SK-N-SH (cell line): ENCODE results near the gene XCR1.

Experiments
- GABPA ChIP-seq: IDR thresholded peaks from 2 replicates; pipeline ENCODE4 v1.4.0; 2012; ENCODE audit warnings: low read depth, mild to moderate bottlenecking
- GATA2 ChIP-seq: sonication (generic); formaldehyde crosslinking; IDR thresholded peaks from 2 replicates; pipeline ENCODE4 v1.5.0; 2020; ENCODE audit warnings: mild to moderate bottlenecking, missing genetic modification reagents
- JUND ChIP-seq: IDR thresholded peaks from 2 replicates; pipeline ENCODE4 v1.4.0; 2012
- NRF1 ChIP-seq: IDR thresholded peaks from 2 replicates; pipeline ENCODE4 v1.6.1; 2012; ENCODE audit warnings: low read depth, mild to moderate bottlenecking, low read length
- POLR2AphosphoS5 ChIP-seq: IDR thresholded peaks from 2 replicates; pipeline ENCODE4 v1.6.1; 2012; ENCODE audit warnings: low read depth, low read length
- RFX5 ChIP-seq: IDR thresholded peaks from 2 replicates; pipeline ENCODE4 v1.6.1; 2012; ENCODE audit warnings: mild to moderate bottlenecking, improper control_type of control experiment, low read length
- TEAD4 ChIP-seq: IDR thresholded peaks from 2 replicates; pipeline ENCODE4 v1.4.0; 2012; ENCODE audit warnings: mild to moderate bottlenecking, borderline replicate concordance; ENCODE audit not compliant: insufficient read depth
- YY1 ChIP-seq: IDR thresholded peaks from 2 replicates; pipeline ENCODE4 v1.4.0; 2012; ENCODE audit warnings: low read depth, mild to moderate bottlenecking
- TF ChIP-seq, protein P1 (sequence below): fragments of 200-600 bp; sonication (generic); IDR thresholded peaks from 2 replicates; pipeline ENCODE4 v1.6.1; 2017; ENCODE audit warnings: antibody characterized with exemption, mild to moderate bottlenecking, moderate library complexity
- TF ChIP-seq, protein P2 (sequence below): fragments of 150-350 bp; IDR thresholded peaks from 2 replicates; pipeline ENCODE4 v1.6.1; 2017; ENCODE audit warnings: antibody characterized with exemption, low read length, low read depth, borderline replicate concordance
- TF ChIP-seq, protein P3 (sequence below): IDR thresholded peaks from 2 replicates; pipeline ENCODE4 v1.6.1; 2012; ENCODE audit warnings: mild to moderate bottlenecking, low read depth, low read length, moderate library complexity

DNA sequence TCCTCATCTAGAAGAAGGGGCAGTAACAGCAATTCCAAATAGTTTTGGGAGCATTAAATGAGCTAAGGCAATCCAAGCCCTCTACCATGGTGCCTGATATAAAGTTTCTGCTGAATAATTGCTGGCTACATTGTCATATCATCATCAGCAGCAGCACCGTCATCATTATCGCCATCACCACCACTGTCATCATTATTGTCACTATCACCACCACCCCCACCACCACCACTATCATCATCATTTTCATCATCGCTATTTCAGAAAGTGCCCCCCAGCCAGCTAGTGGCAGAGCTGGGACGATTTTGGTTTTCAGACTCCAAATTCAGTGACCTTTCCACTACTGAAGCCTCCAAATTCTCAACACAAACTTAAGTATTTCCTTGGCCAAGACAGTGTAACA, 15.0 kb downstream of the XCR1 start:
- no peak for TF ChIP-seq YY1
- TF ChIP-seq, protein P1, sequence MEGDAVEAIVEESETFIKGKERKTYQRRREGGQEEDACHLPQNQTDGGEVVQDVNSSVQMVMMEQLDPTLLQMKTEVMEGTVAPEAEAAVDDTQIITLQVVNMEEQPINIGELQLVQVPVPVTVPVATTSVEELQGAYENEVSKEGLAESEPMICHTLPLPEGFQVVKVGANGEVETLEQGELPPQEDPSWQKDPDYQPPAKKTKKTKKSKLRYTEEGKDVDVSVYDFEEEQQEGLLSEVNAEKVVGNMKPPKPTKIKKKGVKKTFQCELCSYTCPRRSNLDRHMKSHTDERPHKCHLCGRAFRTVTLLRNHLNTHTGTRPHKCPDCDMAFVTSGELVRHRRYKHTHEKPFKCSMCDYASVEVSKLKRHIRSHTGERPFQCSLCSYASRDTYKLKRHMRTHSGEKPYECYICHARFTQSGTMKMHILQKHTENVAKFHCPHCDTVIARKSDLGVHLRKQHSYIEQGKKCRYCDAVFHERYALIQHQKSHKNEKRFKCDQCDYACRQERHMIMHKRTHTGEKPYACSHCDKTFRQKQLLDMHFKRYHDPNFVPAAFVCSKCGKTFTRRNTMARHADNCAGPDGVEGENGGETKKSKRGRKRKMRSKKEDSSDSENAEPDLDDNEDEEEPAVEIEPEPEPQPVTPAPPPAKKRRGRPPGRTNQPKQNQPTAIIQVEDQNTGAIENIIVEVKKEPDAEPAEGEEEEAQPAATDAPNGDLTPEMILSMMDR, result no peak
- no peak for TF ChIP-seq GABPA
- no peak for TF ChIP-seq NRF1
- no peak for TF ChIP-seq GATA2 (CRISPR knock-in tag)
- TF ChIP-seq, protein P2, sequence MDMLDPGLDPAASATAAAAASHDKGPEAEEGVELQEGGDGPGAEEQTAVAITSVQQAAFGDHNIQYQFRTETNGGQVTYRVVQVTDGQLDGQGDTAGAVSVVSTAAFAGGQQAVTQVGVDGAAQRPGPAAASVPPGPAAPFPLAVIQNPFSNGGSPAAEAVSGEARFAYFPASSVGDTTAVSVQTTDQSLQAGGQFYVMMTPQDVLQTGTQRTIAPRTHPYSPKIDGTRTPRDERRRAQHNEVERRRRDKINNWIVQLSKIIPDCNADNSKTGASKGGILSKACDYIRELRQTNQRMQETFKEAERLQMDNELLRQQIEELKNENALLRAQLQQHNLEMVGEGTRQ, result no peak
- TF ChIP-seq, protein P3, sequence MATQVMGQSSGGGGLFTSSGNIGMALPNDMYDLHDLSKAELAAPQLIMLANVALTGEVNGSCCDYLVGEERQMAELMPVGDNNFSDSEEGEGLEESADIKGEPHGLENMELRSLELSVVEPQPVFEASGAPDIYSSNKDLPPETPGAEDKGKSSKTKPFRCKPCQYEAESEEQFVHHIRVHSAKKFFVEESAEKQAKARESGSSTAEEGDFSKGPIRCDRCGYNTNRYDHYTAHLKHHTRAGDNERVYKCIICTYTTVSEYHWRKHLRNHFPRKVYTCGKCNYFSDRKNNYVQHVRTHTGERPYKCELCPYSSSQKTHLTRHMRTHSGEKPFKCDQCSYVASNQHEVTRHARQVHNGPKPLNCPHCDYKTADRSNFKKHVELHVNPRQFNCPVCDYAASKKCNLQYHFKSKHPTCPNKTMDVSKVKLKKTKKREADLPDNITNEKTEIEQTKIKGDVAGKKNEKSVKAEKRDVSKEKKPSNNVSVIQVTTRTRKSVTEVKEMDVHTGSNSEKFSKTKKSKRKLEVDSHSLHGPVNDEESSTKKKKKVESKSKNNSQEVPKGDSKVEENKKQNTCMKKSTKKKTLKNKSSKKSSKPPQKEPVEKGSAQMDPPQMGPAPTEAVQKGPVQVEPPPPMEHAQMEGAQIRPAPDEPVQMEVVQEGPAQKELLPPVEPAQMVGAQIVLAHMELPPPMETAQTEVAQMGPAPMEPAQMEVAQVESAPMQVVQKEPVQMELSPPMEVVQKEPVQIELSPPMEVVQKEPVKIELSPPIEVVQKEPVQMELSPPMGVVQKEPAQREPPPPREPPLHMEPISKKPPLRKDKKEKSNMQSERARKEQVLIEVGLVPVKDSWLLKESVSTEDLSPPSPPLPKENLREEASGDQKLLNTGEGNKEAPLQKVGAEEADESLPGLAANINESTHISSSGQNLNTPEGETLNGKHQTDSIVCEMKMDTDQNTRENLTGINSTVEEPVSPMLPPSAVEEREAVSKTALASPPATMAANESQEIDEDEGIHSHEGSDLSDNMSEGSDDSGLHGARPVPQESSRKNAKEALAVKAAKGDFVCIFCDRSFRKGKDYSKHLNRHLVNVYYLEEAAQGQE, result no peak
- no peak for TF ChIP-seq TEAD4
- TF ChIP-seq RFX5, result no peak
- no peak for TF ChIP-seq POLR2AphosphoS5
- TF ChIP-seq JUND, result no peak
